ENCODE data around the gene SHC1. TPM values are rescaled to one million over a fixed set of nuclear protein-coding genes. Genes with fewer than 3 reads are reported as not detected.

The SHC1 gene
- total RNA-seq, 1 donor from 2014 or later, result 211 TPM

- H3K27me3 ChIP-seq, result no peaks in the 10 kb centered on the region
- no peak overlapping the region for H3K4me3 ChIP-seq
- peaks cover 0 to 17% of the 10 kb centered on the region in 2 donors for H3K4me1 ChIP-seq
- H3K27ac ChIP-seq, result peak overlapping the region; percentile 97 to 98
- TF ChIP-seq CTCF (IDR thresholded peaks at IDR 0.05), result no peak
- no peaks in the 10 kb centered on the region for H3K36me3 ChIP-seq
- intact Hi-C loops (cut with DNase I), result loop anchor here (5.0 kb wide), 2 partner anchors 198 to 312 kb away; partner anchors contain the start of gene SLC50A1
- H3K9me3 ChIP-seq, result no peaks in the 10 kb centered on the region
- no peak for DNase-seq (ENCODE audit: low spot score in 2 of 2)
Measured at GRCh38 chr1:154938604-154939399, 31.7 kb downstream of the SHC1 start.

DNA sequence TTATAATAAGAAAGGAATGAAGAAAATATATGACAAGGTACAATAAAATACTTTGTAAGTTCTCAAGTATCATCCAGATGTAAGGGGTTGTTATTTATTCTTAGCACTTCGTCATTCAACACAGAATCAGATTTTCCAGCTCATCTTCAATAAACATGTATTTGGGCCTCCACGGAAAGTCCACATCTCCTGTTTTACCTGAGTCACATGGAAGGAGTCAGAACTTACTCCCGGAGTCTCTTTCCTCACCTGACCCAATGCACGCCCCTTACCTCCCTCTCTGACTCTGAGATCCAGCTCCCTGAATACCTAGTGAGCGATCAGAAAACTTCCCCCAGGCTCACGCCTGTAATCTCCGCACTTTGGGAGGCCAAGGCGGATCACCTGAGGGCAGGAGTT, 32.6 kb downstream of the SHC1 start:
- Histone ChIP-seq H3K27ac (peak overlapping the region; percentile 97 to 98), H3K9me3 (no peaks in the 10 kb centered on the region), H3K36me3 (no peaks in the 10 kb centered on the region), H3K4me1 (peaks cover 0 to 17% of the 10 kb centered on the region in 2 donors), H3K27me3 (no peaks in the 10 kb centered on the region), H3K4me3 (peak overlapping the region; percentile 73 to 75)
- TF ChIP-seq CTCF (IDR thresholded peaks at IDR 0.05), result no peak
- intact Hi-C loops (cut with DNase I), result loop anchor here (1.0 to 5.0 kb wide), 7 partner anchors 18 to 311 kb away; partner anchors contain the start of genes KCNN3, PBXIP1, SLC50A1 and ZBTB7B
- no peak for DNase-seq (ENCODE audit: low spot score in 2 of 2)

DNA sequence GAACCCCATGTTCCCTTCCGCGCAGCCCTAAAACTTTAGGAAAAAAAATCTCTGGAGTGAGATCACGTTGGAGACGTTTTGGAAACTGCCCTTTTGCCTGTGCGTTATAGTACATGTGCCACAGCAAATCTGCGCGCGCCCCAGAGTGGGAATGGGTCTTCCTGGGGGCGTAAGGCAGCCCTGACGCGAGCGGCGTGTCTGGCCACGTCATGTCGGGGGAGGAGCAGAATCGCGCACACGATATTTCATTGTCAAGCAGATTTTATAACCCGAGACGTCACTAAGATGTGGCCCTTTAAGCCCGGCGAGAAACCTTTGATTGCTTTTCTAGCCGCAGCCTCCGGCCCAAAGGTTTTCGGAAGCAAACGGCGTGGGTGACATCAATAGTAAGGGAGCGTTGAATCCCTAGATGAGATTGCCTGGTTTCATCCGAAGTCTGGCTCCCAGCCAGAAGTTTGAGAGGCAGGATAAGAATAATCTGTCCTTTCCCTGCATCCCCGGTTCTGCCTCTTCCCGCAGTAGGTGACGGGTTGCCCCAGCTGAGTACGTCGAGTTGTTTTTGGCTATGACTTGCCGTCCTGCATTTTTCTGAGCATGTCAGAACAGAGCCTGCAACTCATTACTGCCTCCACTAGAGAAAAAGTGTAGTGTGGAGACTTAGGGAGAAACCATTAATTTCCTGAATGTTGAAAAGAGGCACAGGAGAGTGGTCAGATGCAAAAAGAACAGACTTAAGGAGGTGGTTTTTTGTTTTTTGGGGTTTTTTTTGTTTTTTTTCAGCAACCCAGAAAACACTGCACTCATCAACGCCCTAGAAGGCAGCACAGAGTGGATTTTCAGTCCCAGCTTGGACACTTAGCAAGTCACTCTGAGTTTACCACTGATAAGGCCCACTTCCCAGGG, 33.2 kb downstream of the SHC1 start:
- H3K4me3 ChIP-seq, result peak overlapping the region; percentile 73 to 75
- peak; percentile 38 to 44 (median 39) for TF ChIP-seq CTCF (IDR thresholded peaks at IDR 0.05)
- peaks cover 0 to 17% of the 10 kb centered on the region in 2 donors for H3K4me1 ChIP-seq
- no peaks in the 10 kb centered on the region for H3K27me3 ChIP-seq
- peak overlapping the region; percentile 97 to 98 for H3K27ac ChIP-seq
- H3K36me3 ChIP-seq, result no peaks in the 10 kb centered on the region
- peak; percentile 72 to 94 for DNase-seq (ENCODE audit: low spot score in 2 of 2)
- intact Hi-C loops (cut with DNase I), result loop anchor here (1.0 to 5.0 kb wide), 7 partner anchors 19 to 310 kb away; partner anchors contain the start of genes KCNN3, PBXIP1, SLC50A1 and ZBTB7B
- no peaks in the 10 kb centered on the region for H3K9me3 ChIP-seq

- peaks cover 0 to 13% of the 10 kb centered on the region in 2 donors for H3K4me1 ChIP-seq
- H3K36me3 ChIP-seq, result peaks cover 0 to 6% of the 10 kb centered on the region in 2 donors
- intact Hi-C loops (cut with DNase I), result loop anchor here (1.0 to 5.0 kb wide), 8 partner anchors 20 to 377 kb away; partner anchors contain the start of genes KCNN3, PBXIP1, SLC50A1 and ZBTB7B
- peak; percentile 84 to 98 for DNase-seq (ENCODE audit: low spot score in 2 of 2)
- H3K27ac ChIP-seq, result peak within 1 kb of the TSS; percentile 97 to 98
- peak within 1 kb of the TSS; percentile 73 to 75 for H3K4me3 ChIP-seq
- no peaks in the 10 kb centered on the region for H3K27me3 ChIP-seq
- peak in 2 of 3 experiments; percentile 26 to 42 for TF ChIP-seq CTCF (IDR thresholded peaks at IDR 0.05)
- no peaks in the 10 kb centered on the region for H3K9me3 ChIP-seq
Measured at GRCh38 chr1:154936555-154937084, 33.9 kb downstream of the SHC1 start, which contains the start of gene PMVK. PMVK (minus strand) TSS chr1:154936719; CDS start chr1:154936685, 34 bp downstream.
